GM18861 (cell line): ENCODE results near the gene ZNF654.
"Not testable (repeated sequence)": the region's sequence is repeated elsewhere in the genome, so short reads cannot be mapped to it uniquely, and the experiment has no call there.

Experiments
- ATAC-seq: cut with Tn5 transposase; IDR thresholded peaks from one replicate; pipeline ENCODE4 v1.9.1; 2021; ENCODE audit not compliant: unreplicated experiment

Gene ZNF654

DNA sequence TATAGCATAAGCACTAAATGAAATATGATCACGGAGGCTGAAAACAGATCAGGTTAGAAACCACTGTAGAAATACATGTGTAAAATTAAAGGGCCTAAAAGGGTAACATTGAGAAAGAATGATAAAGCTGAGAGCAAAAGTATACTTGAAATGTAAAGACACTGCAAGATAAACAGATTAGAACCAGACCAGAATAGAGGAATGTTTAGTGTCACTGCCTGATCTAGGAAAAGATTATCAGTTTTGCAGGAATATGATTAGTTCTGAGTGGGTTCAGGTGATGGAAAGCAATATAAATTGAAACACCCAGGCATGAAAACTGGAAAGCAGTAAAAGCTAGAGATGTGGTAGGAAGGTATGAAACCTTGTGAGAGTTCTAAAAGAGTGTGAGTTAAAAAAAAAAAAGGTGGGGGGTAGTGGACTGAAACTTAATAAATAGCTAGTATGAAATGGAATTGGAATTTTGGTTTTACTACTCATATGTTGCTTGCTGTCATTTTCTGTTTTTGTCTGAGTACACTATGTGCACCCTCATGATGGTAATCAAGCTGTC, 74.7 kb downstream of the ZNF654 start:
- no peak for ATAC-seq

DNA sequence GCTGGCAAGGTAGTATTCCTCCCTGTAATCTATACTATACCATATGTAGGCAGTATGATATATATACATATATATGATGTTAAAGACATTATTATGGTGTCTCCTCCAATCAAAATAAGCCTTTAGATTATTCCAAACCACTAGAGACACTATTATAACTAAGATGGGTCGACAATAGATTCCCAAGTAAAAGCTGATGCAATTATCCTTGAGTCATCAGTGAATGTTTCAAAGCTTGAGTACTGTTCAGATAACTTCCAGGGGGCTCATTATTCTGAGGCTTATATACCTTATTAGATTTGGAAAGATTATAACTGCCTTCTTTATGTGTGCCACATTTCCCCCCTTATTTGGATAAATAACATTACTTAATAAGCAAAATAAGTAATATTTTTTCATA, 78.8 kb downstream of the ZNF654 start:
- no peak for ATAC-seq

DNA sequence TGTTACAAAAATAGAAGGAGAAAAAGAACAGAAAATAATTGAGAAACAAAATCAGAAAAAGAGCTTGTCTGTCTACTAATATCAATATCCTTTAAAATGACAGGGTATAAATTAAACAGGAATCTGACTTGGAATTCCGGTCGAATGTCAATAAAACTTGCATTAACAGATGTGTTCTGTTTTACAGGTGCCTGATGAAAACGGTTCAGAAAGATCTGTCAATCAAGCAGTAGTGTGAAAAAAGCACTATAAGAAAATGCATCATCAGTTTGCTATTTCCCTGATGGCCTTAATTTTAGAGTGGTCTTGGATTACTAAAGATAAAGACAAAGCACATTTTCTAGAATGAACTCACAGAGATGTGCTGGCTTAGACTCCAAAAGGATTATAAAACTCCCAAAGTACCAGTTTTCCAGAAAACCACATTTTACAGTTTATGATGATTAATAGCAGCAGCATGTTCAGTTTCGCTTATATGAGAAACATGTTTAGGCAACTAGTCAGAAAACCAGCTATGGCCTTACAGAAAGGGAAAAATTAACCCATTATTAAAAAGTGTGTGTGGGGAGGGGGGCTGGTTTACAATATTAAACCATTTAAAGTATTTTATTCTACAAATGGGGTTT, 82.5 kb downstream of the ZNF654 start:
- peak; percentile 20 for ATAC-seq

DNA sequence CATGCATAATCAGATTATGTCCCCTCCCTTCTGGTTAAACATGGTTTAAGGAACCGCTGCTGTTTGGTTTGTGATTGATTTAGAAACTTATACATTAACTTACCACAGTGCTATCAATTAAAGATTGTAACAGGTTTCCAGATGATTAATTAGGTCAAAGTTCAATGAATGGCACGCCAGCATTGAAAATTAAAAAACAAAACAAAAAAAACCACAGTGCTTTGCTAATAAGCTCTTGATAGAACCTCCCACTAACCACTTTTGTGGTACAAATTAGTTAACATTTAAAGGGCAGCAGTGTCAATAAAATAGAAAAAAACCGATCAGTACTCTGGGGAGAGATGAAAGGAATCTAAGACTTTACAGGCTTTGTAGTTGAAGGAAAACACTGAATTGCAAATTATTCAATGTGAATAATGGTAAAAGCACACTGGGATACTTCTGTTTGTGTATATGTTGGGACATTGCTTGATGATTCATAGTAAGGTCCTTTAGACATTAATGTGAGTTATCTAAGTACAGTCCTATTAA, 83.1 kb downstream of the ZNF654 start:
- peak; percentile 75 for ATAC-seq

DNA sequence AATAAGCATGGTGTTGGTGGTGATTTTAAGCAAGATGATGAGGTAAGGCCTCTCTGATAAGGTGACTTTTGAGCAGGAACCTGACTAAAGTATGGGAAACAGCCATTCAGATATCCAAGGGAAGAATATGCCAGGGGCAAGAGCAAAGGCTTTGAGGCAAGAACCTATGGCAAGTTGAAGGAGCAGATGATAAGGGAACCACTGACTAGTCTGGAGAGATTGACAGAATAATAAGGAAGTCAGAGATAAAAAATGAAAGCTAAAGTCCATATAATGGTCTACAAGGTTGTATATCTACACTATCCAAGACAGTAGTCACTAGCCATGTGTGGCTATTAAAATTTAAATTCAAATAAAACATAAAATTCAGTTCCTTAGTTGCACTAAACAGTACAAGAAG, 88.2 kb downstream of the ZNF654 start:
- ATAC-seq: no peak

DNA sequence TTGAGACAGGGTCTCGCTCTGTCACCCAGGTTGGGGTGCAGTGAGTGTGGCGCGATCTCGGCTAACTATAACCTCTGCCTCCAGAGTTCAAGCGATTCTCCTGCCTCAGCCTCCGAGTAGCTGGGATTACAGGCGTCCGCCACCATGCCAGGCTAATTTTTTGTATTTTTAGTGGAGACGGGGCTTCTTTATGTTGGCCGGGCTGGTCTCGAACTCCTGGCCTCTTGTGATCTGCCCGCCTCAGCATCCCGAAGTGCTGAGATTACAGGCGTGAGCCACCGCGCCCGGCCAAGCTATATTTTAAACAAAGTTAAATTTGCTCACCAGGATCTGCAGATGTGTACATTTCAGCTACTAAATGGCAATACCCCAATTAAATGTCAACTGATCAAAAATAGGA, 89.6 kb downstream of the ZNF654 start:
- ATAC-seq: no peak

DNA sequence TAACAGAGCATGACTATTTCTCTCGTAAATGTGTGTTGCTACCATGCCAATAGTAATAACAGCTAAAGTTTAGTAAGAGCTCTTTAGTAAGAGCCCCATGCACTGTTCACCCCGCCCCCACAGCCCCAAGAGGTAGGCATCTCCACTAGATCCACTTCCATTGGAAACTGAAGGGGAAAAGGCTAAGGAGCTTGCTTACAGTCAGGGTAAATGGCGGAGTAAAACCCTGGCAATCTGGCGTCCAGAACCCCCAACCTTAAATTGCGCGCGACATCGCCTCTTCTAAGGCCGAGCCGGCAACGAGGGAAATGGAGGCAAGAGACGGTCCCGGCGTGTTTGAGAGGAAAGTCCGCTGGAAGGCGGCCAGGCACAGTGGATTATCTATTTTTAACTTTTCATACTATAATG, 90.0 kb downstream of the ZNF654 start:
- peak; percentile 5 for ATAC-seq

DNA sequence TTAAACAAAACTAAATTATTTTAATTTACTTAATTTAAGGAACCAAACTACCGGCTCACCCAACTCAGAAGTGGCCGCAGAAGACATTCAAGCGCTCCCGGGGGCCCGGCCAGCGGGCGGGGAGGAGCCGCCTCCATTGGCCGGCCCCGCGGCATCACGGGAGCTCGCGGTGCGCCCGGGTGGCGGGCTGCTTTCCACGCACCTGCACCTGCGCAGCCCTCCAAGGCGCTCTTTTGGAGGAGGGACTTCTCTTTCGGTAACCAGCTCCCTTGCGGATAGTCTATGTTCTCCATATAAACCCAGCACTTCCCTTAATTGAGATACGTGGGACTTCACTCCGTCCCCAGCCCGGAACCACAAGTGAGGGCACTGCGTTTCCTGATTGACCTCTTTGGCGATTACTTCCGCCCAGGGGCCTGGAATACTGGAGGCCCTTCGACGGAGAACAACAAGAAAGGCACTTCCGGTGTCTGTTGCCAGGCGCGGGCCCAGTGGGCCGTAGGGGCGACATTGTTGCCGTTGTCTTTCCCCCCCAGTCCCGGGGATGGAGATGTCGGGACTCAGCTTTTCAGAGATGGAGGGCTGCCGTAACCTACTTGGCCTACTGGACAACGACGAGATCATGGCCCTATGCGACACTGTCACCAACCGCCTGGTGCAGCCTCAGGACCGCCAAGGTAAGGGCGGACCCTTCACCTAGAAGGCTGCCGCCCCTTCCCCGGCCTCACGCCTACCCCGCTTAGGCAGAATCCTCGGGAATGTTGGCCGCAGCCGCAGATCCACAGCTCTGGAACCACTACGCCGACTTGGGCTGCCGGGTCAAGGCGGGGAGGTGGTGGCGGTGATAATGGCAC, 90.7 kb downstream of the ZNF654 start, which contains the start of gene C3orf38:
Gene C3orf38, plus strand, starts transcription at position 451 of the 854 bp plus-strand sequence. Its CDS starts 94 bp downstream, at position 545.
- peak; percentile 73 for ATAC-seq

DNA sequence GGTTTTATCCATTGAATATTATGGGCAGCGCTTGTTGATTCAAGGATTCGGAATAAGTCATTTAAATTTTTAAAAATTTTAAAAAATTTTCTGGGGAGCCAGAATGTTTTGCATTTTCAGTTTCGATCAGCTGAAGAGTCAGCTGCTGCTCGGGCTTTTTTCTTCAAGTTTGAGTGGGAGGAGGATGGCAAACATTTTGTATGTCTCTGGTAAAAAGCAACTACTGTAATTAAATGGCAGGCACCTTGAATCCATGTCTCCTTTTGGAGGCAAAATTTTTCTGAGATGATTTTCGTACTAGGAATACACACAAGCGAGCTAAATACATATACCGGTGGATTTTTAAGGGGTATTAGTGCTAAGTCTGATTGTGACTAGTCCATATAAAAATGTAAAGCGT, 91.3 kb downstream of the ZNF654 start:
- ATAC-seq: no peak

DNA sequence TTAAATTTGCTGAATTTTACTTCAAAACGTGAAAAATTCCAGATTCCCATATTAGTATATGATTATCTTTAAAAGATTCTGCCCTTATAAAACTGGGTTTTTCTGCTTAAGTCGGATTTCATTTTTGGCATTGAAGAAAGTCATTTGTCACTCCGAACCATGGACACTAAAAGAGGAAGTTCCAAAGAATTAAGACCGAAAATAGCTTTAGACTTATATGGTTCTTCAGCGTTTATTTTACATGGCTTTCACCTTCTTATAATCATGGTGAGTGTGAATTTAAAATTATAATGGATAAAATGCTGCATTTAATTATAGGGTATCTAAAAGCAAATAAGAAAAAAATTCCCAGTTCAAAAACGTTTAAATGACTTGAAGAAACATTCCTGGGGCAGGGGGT, 91.8 kb downstream of the ZNF654 start:
- ATAC-seq: no peak

DNA sequence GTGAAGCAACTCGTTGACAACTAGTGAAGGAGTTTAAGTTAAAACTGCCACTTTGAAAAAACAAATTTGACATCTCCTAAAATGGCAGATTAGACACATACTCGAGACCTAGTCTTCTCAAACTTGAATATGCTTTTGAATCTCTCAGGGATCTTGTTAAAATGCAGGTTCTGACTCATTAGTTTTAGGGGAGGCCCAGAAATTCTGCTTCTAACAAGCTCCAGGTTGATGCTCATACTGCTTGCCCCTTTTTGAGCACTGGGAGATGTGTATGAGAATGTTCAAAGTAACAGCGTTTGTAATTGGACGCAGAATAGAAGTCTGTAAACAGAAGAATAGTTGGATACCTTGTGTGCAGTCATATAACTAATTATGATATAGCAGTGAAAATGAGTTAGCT, 92.3 kb downstream of the ZNF654 start:
- ATAC-seq: no peak

DNA sequence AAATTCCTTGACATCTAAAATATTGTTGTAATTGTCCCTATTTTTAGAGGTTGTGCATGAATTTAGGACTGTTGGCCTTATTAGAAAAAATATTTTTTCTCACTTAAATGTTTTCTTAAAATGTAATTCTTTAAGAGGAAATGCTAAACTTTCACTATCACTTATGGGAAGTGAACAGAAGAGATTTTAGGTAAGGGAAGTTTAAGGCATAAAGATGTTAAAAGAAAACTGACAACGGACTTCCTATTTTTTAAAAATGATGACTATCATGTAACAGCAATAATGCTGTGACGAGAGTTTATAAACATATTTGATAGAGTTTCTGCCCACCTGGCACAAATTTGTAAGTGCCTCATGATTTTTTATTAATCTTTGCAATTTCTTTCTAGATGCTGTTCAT, 93.8 kb downstream of the ZNF654 start:
- no peak for ATAC-seq

DNA sequence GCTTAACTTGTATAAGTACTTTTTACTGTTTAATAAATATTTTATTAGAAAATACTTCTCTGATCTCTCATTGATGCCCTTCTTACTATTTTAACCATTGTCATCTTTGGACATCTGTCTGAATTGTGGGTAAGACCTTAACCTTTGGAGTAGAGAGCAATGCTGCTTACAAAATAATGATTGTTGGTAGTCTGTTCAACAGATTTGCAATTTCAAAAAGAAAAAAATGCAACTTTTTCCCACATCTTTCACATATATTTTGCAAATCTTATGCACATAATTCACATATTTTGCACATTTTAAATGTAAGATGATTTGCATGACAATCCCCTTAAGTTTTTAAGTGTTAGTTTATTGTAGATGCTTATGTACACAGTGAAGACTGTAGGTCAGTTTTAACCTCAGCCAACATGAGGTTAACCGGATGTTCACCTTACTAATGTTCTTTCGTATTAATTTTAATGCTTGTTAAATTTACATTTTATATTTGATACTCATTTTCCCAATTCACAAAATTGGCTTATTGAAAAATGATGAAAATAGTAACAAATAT, 107.4 kb downstream of the ZNF654 start:
- no peak for ATAC-seq

DNA sequence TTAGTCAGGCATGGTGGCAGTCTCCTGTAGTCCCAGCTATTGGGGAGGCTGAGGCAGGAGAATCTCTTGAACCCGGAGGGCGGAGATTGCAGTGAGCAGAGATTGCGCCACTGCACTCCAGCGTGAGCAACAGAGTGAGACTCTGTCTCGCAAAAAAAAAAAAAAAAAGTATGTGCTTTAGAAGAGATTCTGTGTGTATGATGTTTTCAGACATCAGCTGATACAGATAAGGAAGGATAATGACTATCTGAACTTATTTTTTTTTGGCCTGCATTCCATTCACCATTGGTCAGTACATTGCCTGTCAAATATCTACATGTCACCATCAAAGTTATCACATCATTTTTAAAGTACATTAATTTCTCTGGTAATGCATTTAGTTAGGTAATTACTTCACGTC, 108.1 kb downstream of the ZNF654 start:
- no peak for ATAC-seq

DNA sequence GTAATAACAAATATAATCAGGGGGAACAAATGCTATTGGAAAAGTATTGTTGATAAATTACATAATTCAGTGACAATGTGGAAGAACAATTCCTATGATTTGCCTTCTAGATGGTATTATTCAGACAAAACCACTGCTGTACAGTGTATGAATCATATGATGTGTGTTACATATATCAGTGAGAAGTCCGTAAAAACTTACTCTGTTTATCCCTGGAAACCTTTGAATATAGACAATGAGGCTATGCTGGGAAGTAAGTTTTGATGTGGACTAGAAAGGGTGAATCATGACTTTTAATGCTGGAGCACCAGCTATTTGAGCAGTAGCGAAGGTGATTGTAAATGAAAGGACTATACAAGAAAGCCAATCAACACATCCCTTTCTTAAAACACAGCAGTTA, 108.6 kb downstream of the ZNF654 start:
- no peak for ATAC-seq

DNA sequence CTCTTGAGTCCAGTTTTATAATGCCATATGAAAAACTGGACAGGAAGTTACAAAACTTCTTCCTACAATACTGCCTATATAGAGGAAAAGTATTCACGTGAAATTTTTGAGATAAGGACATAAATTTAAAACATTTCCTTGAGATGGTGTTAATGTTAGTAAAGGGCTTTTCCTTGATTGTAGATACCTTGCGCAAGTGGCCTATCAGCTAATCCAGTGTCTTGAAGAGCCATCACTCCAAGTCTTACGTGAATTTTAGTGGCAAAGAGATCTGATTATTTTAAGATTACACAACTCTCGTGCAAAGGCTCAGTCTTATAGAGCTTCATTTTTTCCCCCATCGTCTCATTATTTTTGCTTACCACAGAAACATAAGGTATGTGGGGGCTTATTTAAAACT, 109.1 kb downstream of the ZNF654 start:
- no peak for ATAC-seq

DNA sequence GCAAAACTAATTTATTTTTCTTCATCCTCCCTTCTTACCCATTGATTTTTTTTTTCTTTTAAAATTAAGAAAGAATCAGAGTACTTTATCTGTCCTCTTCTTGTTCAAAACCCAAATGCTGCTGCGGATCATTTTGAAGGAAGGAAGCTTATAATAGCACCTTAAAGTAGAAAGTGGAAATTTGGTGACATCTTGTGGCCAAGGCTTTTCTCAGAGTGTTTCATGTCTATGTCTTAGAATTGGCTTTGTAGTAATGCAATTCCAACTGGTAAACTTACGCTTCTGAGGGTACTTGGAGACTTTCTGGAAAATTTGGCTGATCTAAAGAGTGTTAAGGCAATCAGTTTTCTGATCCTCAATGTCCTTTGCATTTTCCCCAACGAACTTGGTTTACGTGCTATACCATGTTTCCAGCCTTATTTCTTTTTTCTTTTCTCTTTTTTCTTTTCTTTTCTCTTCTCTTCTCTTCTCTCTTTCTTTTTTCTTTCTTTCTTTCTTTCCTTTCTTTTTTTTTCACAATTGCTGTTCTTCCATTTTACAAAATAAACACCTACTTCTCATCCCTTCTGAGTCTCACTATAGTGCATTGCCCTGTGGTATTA, 121.4 kb downstream of the ZNF654 start:
- peak; percentile 90 for ATAC-seq

DNA sequence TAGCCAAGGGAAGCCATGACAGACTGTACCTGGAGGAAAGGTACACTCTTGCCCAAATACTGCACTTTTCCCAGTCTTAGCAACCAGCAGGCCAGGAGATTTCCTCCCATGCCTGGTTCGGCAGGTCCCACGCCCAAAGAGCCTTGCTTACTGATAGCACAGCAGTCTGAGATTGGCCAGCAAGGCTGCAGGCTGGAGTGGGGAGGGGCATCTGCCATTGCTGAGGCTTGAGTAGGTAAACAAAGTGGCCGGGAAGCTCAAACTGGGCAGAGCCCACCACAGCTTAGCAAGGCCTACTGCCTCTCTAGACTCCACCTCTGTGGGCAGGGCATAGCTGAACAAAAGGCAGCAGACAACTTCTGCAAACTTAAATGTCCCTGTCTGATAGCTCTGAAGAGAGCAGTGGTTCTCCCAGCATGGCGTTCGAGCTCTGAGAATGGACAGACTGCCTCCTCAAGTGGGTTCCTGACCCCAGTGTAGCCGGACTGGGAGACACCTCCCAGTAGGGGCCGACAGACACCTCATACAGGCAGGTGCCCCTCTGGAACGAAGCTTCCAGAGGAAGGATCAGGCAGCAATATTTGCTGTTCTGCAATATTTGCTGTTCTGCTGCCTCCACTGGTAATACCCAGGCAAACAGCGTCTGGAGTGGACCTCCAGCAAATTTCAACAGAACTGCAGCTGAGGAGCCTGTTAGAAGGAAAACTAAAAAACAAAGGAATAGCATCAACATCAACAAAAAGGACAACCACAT, 123.3 kb downstream of the ZNF654 start:
- not testable (repeated sequence) for ATAC-seq

DNA sequence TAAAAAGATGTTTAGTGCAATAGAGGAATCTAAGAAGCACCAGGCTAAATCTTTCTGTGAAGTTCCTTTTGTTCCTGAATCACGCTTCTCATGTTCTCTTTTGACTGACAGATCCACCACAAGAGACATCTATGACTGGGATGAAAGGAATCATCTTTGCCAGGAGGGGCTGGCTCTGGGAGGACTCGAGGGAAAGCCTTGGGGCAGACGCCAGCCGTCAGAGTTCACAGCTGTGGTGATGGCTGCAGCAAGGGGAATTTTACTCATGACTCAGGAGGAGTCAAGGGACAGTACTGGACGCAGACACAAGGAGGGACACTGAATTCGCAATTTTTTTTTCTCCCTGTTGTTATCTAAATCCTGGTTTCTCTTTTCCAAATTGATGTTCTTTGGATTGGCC, 129.4 kb downstream of the ZNF654 start:
- ATAC-seq: no peak

DNA sequence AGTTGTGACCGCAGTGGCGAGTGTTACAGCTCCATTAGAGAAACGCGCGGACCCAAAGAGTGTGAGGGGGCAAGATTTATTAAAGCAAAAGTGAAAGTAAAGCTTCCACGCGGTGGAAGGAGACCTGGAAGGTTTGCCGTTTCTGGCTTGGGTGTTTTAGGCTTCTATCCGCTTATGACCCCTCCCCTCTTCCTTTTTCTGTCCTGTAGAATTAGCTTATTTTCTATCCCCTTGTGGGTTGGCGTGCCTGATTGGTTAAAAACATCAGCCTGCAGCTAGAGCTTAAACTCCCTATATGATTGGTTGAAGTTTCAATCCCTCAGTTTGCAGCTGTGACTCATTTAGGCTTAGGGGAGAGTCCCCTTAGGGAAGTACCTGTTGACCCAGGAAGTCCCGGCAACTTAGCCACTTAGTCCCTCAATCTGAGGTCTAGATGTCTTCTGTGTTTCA, 130.3 kb downstream of the ZNF654 start:
- ATAC-seq: peak; percentile 90
